ENCODE measurements around the gene EPS8.
A peak's percentile ranks its signal among the peaks of the same experiment; 100 is the strongest.

Gene EPS8

GRCh38 chr12:15679151-15679550, 110.0 kb downstream of the EPS8 start:
- no peak for DNase-seq (ENCODE audit: low read depth)
- TF ChIP-seq CTCF (IDR thresholded peaks at IDR 0.05; ENCODE audit: control insufficient read depth, extremely low read depth, insufficient read depth): no peak
- no peak overlapping the region for H3K4me3 ChIP-seq (ENCODE audit: low read depth, low read length)

- DNase-seq (ENCODE audit: low read depth): no peak
- no peak overlapping the region for H3K4me3 ChIP-seq (ENCODE audit: low read depth, low read length)
- TF ChIP-seq CTCF (IDR thresholded peaks at IDR 0.05; ENCODE audit: control insufficient read depth, extremely low read depth, insufficient read depth): no peak
Observed at GRCh38 chr12:15677726-15678201, 111.4 kb downstream of the EPS8 start.

- TF ChIP-seq CTCF (IDR thresholded peaks at IDR 0.05; ENCODE audit: control insufficient read depth, extremely low read depth, insufficient read depth): no peak
- DNase-seq (ENCODE audit: low read depth): no peak
- no peak overlapping the region for H3K4me3 ChIP-seq (ENCODE audit: low read depth, low read length)
Observed at GRCh38 chr12:15677228-15677627, 112.0 kb downstream of the EPS8 start.

- no peak for TF ChIP-seq CTCF (IDR thresholded peaks at IDR 0.05; ENCODE audit: control insufficient read depth, extremely low read depth, insufficient read depth)
- no peak overlapping the region for H3K4me3 ChIP-seq (ENCODE audit: low read depth, low read length)
- no peak for DNase-seq (ENCODE audit: low read depth)
Observed at GRCh38 chr12:15672671-15673270, 116.4 kb downstream of the EPS8 start.

GRCh38 chr12:15670756-15671155, 118.4 kb downstream of the EPS8 start:
- no peak overlapping the region for H3K4me3 ChIP-seq (ENCODE audit: low read depth, low read length)
- DNase-seq (ENCODE audit: low read depth): no peak
- TF ChIP-seq CTCF (IDR thresholded peaks at IDR 0.05; ENCODE audit: control insufficient read depth, extremely low read depth, insufficient read depth): no peak

- TF ChIP-seq CTCF (IDR thresholded peaks at IDR 0.05; ENCODE audit: control insufficient read depth, extremely low read depth, insufficient read depth): no peak
Observed at GRCh38 chr12:15669256-15669948, 119.8 kb downstream of the EPS8 start.

More at GRCh38 chr12:15669256-15669948, 119.8 kb downstream of the EPS8 start:
- H3K4me3 ChIP-seq (ENCODE audit: low read depth, low read length): no peak overlapping the region
- DNase-seq (ENCODE audit: low read depth): peak; percentile 19

Data from LNCaP clone FGC (cell line).